Panc1 (cell line): ENCODE measurements around the gene ARHGEF5. TPM values are rescaled to one million over a fixed set of nuclear protein-coding genes. Genes with fewer than 3 reads are reported as not detected.

Source experiments
- ATAC-seq: fragments of 200-7000 bp; cut with Tn5 transposase; 2 replicates; pipeline ENCODE4 v1.9.1; 2020; ENCODE audit warnings: mild to moderate bottlenecking, moderate library complexity
- BruUV-seq: library from RNA; stranded (reverse); fragments of 400-500 nt; replicated peaks from 2 replicates; lab custom pipeline; 2021; lab: Mats Ljungman, UMichigan
- CTCF ChIA-PET: fragments of 300-600 bp; sonication (Branson Sonifier 250); formaldehyde crosslinking; loops from one replicate; lab custom pipeline; 2022; ENCODE audit warnings: antibody characterized with exemption; lab: Charles Lee
- POLR2A ChIA-PET: fragments of 300-600 bp; sonication (Branson Sonifier 250); formaldehyde crosslinking; loops from one replicate; lab custom pipeline; 2022; ENCODE audit warnings: antibody characterized with exemption; lab: Charles Lee
- DNase-seq: peaks from one replicate; pipeline ENCODE4 v3.0.0-alpha.2; 2010; ENCODE audit warnings: low read depth, low spot score
- H3K27ac ChIP-seq: 2 replicates; pipeline ENCODE4 v1.5.1; 2011; ENCODE audit warnings: mild to moderate bottlenecking, low read length, inconsistent platforms
- H3K27me3 ChIP-seq: fragments of 200-500 bp; sonication (Bioruptor generic); 2 replicates; pipeline ENCODE4 v1.6.0; 2014; ENCODE audit warnings: low read length, inconsistent platforms; ENCODE audit not compliant: control insufficient read depth, insufficient read depth
- H3K36me3 ChIP-seq: fragments of 200-500 bp; sonication (Bioruptor generic); 2 replicates; pipeline ENCODE4 v1.5.1; 2014; ENCODE audit warnings: inconsistent platforms, mild to moderate bottlenecking, low read length, moderate library complexity; ENCODE audit not compliant: control insufficient read depth, insufficient read depth
- H3K4me1 ChIP-seq: 2 replicates; pipeline ENCODE4 v1.5.1; 2011; ENCODE audit warnings: inconsistent platforms, mild to moderate bottlenecking, low read length, moderate library complexity; ENCODE audit not compliant: control insufficient read depth, insufficient read depth
- H3K4me3 ChIP-seq, 2 experiments: 2 replicates each; pipeline ENCODE4 v1.5.1; 2011 to 2012; ENCODE audit warnings: low read depth in 2 of 2, low read length in 2 of 2, mild to moderate bottlenecking in 2 of 2, inconsistent platforms in 1 of 2, moderate library complexity in 1 of 2
- H3K9me3 ChIP-seq: fragments of 200-500 bp; sonication (Bioruptor generic); 2 replicates; pipeline ENCODE4 v1.5.1; 2014; ENCODE audit warnings: low read depth, mild to moderate bottlenecking, inconsistent platforms, low read length, moderate library complexity; ENCODE audit not compliant: control insufficient read depth, insufficient read depth
- POLR2AphosphoS5 ChIP-seq: IDR thresholded peaks from 2 replicates; pipeline ENCODE4 v1.6.1; 2012; ENCODE audit warnings: mild to moderate bottlenecking, low read depth, low read length, moderate library complexity
- SIN3A ChIP-seq: IDR thresholded peaks from 2 replicates; pipeline ENCODE4 v1.6.1; 2012; ENCODE audit warnings: low read depth, mild to moderate bottlenecking, low read length, moderate library complexity, borderline replicate concordance; ENCODE audit not compliant: insufficient read depth
- TCF7L2 ChIP-seq: IDR thresholded peaks from 2 replicates; pipeline ENCODE4 v1.6.1; 2011; ENCODE audit warnings: mild to moderate bottlenecking, low read depth, low read length, inconsistent platforms
- in situ Hi-C: cut with HindIII; loops from 2 replicates; pipeline ENCODE4 v1.10.0; 2016; ENCODE audit warnings: low sequenced_read_pairs, low pct_unique_long_range_greater_than_20kb
- intact Hi-C: fragments of 100-400 bp; cut with micrococcal nuclease; formaldehyde crosslinking; loops from one replicate; pipeline ENCODE4 v1.10.0; 2022; ENCODE audit not compliant: unreplicated experiment
- total RNA-seq: library from RNA; stranded (reverse); gene quantifications from one replicate; pipeline ENCODE4 v1.2.1, GENCODE V29; 2021; ENCODE audit not compliant: unreplicated experiment
- TF ChIP-seq, protein P1 (sequence below): fragments of 450-650 bp; IDR thresholded peaks from 2 replicates; pipeline ENCODE4 v1.5.1; 2017; ENCODE audit warnings: mild to moderate bottlenecking
- TF ChIP-seq, protein P2 (sequence below), 2 experiments: IDR thresholded peaks; 2 replicates each; pipeline ENCODE4 v1.6.1; 2011 to 2012; ENCODE audit warnings: low read depth in 2 of 2, control low read depth in 1 of 2, low read length in 1 of 2, mild to moderate bottlenecking in 1 of 2, moderate library complexity in 1 of 2; ENCODE audit not compliant: insufficient read depth in 1 of 2

ARHGEF5 gene
- total RNA-seq, 1 experiment from 2014 or later: 37.1 TPM

DNA sequence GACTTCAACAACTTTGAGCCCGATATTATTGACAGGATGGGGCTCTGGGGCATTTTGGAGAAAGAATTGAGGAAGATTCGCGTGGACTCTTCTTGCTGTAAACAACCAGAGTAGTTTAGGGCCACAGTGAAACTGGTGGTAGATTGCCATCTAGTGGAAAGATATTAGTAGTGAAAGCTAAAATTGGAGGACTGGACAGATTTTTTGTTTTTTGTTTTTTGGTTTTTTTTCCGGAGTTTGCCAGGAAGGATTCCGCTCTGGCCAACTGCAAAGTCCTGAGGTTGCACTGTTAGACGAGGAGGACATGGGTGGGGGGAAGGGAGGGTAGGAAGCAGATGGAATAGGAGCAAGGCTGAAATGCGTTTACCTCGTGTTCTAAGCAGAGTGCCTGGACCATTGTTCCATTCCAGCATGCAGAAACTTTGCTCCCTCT, 36.6 kb downstream of the ARHGEF5 start:
- in situ Hi-C loops: no loop called here

DNA sequence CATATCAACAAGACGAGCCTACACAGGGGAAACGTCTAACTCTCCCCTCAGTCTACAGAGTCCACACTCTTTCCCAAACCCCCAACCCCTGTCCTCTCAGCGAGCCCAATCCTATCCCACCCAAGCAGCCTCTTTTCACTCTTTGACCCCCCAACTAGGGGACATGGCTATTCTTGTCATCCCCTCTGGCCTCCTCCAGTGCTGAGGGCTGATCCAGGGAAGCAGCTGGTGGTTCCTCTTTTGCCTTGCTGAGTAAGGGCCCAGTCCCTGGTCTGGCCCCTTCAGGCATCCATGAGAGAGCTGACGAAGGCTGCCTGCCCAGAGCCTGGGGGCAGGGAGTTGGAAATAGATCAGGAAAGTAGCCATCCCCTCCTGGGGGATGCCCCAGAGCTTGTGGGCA, 41.9 kb downstream of the ARHGEF5 start:
- Histone ChIP-seq H3K36me3 (no peaks in the 10 kb centered on the region), H3K9me3 (no peaks in the 10 kb centered on the region), H3K4me1 (no peaks in the 10 kb centered on the region), H3K27me3 (peaks cover 9% of the 10 kb centered on the region), H3K27ac (no peak overlapping the region), H3K4me3 (no peak overlapping the region)
- no peak for TF ChIP-seq POLR2AphosphoS5
- TF ChIP-seq SIN3A: no peak
- TF ChIP-seq, protein P1, sequence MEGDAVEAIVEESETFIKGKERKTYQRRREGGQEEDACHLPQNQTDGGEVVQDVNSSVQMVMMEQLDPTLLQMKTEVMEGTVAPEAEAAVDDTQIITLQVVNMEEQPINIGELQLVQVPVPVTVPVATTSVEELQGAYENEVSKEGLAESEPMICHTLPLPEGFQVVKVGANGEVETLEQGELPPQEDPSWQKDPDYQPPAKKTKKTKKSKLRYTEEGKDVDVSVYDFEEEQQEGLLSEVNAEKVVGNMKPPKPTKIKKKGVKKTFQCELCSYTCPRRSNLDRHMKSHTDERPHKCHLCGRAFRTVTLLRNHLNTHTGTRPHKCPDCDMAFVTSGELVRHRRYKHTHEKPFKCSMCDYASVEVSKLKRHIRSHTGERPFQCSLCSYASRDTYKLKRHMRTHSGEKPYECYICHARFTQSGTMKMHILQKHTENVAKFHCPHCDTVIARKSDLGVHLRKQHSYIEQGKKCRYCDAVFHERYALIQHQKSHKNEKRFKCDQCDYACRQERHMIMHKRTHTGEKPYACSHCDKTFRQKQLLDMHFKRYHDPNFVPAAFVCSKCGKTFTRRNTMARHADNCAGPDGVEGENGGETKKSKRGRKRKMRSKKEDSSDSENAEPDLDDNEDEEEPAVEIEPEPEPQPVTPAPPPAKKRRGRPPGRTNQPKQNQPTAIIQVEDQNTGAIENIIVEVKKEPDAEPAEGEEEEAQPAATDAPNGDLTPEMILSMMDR: no peak
- TF ChIP-seq TCF7L2: no peak
- TF ChIP-seq, protein P2, sequence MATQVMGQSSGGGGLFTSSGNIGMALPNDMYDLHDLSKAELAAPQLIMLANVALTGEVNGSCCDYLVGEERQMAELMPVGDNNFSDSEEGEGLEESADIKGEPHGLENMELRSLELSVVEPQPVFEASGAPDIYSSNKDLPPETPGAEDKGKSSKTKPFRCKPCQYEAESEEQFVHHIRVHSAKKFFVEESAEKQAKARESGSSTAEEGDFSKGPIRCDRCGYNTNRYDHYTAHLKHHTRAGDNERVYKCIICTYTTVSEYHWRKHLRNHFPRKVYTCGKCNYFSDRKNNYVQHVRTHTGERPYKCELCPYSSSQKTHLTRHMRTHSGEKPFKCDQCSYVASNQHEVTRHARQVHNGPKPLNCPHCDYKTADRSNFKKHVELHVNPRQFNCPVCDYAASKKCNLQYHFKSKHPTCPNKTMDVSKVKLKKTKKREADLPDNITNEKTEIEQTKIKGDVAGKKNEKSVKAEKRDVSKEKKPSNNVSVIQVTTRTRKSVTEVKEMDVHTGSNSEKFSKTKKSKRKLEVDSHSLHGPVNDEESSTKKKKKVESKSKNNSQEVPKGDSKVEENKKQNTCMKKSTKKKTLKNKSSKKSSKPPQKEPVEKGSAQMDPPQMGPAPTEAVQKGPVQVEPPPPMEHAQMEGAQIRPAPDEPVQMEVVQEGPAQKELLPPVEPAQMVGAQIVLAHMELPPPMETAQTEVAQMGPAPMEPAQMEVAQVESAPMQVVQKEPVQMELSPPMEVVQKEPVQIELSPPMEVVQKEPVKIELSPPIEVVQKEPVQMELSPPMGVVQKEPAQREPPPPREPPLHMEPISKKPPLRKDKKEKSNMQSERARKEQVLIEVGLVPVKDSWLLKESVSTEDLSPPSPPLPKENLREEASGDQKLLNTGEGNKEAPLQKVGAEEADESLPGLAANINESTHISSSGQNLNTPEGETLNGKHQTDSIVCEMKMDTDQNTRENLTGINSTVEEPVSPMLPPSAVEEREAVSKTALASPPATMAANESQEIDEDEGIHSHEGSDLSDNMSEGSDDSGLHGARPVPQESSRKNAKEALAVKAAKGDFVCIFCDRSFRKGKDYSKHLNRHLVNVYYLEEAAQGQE (IDR thresholded peaks at IDR 0.05; ENCODE audit: insufficient read depth in 1 of 2, low read depth in 2 of 2, low read length in 1 of 2): no peak
- ChIA-PET CTCF (no interaction called here), POLR2A (no interaction called here)
- no peak for ATAC-seq
- intact Hi-C loops (no loop called here), in situ Hi-C loops (no loop called here)
- no peak for DNase-seq
- BruUV-seq: no TSS peak

More for the DNA sequence above, 36.6 kb downstream of the ARHGEF5 start:
- no peaks in the 10 kb centered on the region for H3K36me3 ChIP-seq
- H3K4me3 ChIP-seq: no peak overlapping the region
- H3K27ac ChIP-seq: no peak overlapping the region
- TF ChIP-seq TCF7L2 (no peak), SIN3A (no peak), POLR2AphosphoS5 (no peak)
- TF ChIP-seq, protein P1: peak; percentile 80
- ChIA-PET CTCF (interaction anchor here (0.7 kb wide), 3 partner anchors 19 to 509 kb away, joined by 3 to 12 read pairs (median 6); no protein-coding TSS in a partner anchor), POLR2A (interaction anchor here (0.6 kb wide), 1 partner anchor 225 kb away, joined by 3 read pairs; no protein-coding TSS in a partner anchor)
- peak; percentile 90 for ATAC-seq
- BruUV-seq: no TSS peak
- no peaks in the 10 kb centered on the region for H3K9me3 ChIP-seq
- peaks cover 7% of the 10 kb centered on the region for H3K27me3 ChIP-seq
- H3K4me1 ChIP-seq: peaks cover 6% of the 10 kb centered on the region
- intact Hi-C loops: loop anchor here (5.0 kb wide), 2 partner anchors 45 to 215 kb away; no protein-coding TSS in a partner anchor
- peak; percentile 43 for DNase-seq
